Measurements from ENCODE around the gene C1orf226.

C1orf226 gene

GRCh38 chr1:162381383-162381782 is at the start of gene C1orf226:
TSS of gene C1orf226 (plus strand) at chr1:162381728. CDS start at chr1:162381902, 174 bp downstream.
- no peak within 1 kb of the TSS for H3K4me3 ChIP-seq (ENCODE audit: low read depth, low read length)
- H3K27me3 ChIP-seq (ENCODE audit: control insufficient read depth, insufficient read depth, low read length): no peaks in the 10 kb centered on the region
- no peaks in the 10 kb centered on the region for H3K36me3 ChIP-seq (ENCODE audit: control insufficient read depth, insufficient read depth, low read length)
- no peak within 1 kb of the TSS for H3K27ac ChIP-seq
- no peak within 1 kb of the TSS for H3K9ac ChIP-seq
- H2AFZ ChIP-seq: no peak within 1 kb of the TSS
- no peak for TF ChIP-seq CTCF (IDR thresholded peaks at IDR 0.05)
- H3K4me2 ChIP-seq (ENCODE audit: low read length): no peak within 1 kb of the TSS
- no peaks in the 10 kb centered on the region for H3K79me2 ChIP-seq
- no peaks in the 10 kb centered on the region for H3K4me1 ChIP-seq
- H3K9me3 ChIP-seq (ENCODE audit: control insufficient read depth, low read length): no peaks in the 10 kb centered on the region

GRCh38 chr1:162333991-162334390 is 47.5 kb upstream of the C1orf226 start:
- Histone ChIP-seq H3K9me3 (ENCODE audit: control insufficient read depth, low read length) (no peaks in the 10 kb centered on the region), H3K27me3 (ENCODE audit: control insufficient read depth, insufficient read depth, low read length) (no peaks in the 10 kb centered on the region), H3K36me3 (ENCODE audit: control insufficient read depth, insufficient read depth, low read length) (no peaks in the 10 kb centered on the region), H3K79me2 (no peaks in the 10 kb centered on the region), H3K4me1 (no peaks in the 10 kb centered on the region), H3K4me3 (ENCODE audit: low read depth, low read length) (no peak overlapping the region), H3K9ac (no peak overlapping the region), H3K4me2 (ENCODE audit: low read length) (no peak overlapping the region), H3K27ac (no peak overlapping the region), H2AFZ (no peak overlapping the region)
- no peak for TF ChIP-seq CTCF (IDR thresholded peaks at IDR 0.05)

- no peak overlapping the region for H3K9ac ChIP-seq
- H3K4me2 ChIP-seq (ENCODE audit: low read length): no peak overlapping the region
- H3K4me1 ChIP-seq: no peaks in the 10 kb centered on the region
- H3K9me3 ChIP-seq (ENCODE audit: control insufficient read depth, low read length): no peaks in the 10 kb centered on the region
- no peak for TF ChIP-seq CTCF (IDR thresholded peaks at IDR 0.05)
- no peaks in the 10 kb centered on the region for H3K36me3 ChIP-seq (ENCODE audit: control insufficient read depth, insufficient read depth, low read length)
- no peak overlapping the region for H2AFZ ChIP-seq
- H3K4me3 ChIP-seq (ENCODE audit: low read depth, low read length): no peak overlapping the region
- no peaks in the 10 kb centered on the region for H3K27me3 ChIP-seq (ENCODE audit: control insufficient read depth, insufficient read depth, low read length)
- H3K27ac ChIP-seq: no peak overlapping the region
- H3K79me2 ChIP-seq: no peaks in the 10 kb centered on the region
Observed at GRCh38 chr1:162335126-162335525, 46.4 kb upstream of the C1orf226 start.

- Histone ChIP-seq H3K4me3 (ENCODE audit: low read depth, low read length) (no peak overlapping the region), H3K4me2 (ENCODE audit: low read length) (no peak overlapping the region), H3K79me2 (no peaks in the 10 kb centered on the region), H3K9me3 (ENCODE audit: control insufficient read depth, low read length) (no peaks in the 10 kb centered on the region), H2AFZ (no peak overlapping the region), H3K27me3 (ENCODE audit: control insufficient read depth, insufficient read depth, low read length) (no peaks in the 10 kb centered on the region), H3K36me3 (ENCODE audit: control insufficient read depth, insufficient read depth, low read length) (no peaks in the 10 kb centered on the region), H3K4me1 (no peaks in the 10 kb centered on the region), H3K27ac (no peak overlapping the region), H3K9ac (no peak overlapping the region)
- no peak for TF ChIP-seq CTCF (IDR thresholded peaks at IDR 0.05)
Observed at GRCh38 chr1:162336621-162337285, 44.8 kb upstream of the C1orf226 start.

- Histone ChIP-seq H3K4me2 (ENCODE audit: low read length) (no peak overlapping the region), H3K9me3 (ENCODE audit: control insufficient read depth, low read length) (no peaks in the 10 kb centered on the region), H3K36me3 (ENCODE audit: control insufficient read depth, insufficient read depth, low read length) (no peaks in the 10 kb centered on the region), H3K9ac (no peak overlapping the region), H3K4me3 (ENCODE audit: low read depth, low read length) (no peak overlapping the region), H3K27ac (no peak overlapping the region), H3K79me2 (no peaks in the 10 kb centered on the region), H3K27me3 (ENCODE audit: control insufficient read depth, insufficient read depth, low read length) (no peaks in the 10 kb centered on the region), H3K4me1 (no peaks in the 10 kb centered on the region), H2AFZ (no peak overlapping the region)
- no peak for TF ChIP-seq CTCF (IDR thresholded peaks at IDR 0.05)
Observed at GRCh38 chr1:162342452-162342983, 39.0 kb upstream of the C1orf226 start.
